EH (cell line): ENCODE results near the gene NOS3.
"Not testable (repeated sequence)": the region's sequence is repeated elsewhere in the genome, so short reads cannot be mapped to it uniquely, and the experiment has no call there.

Source experiments
- DNase-seq: peaks from one replicate; pipeline ENCODE4 v3.0.0-alpha.2; 2015; ENCODE audit warnings: low read depth

NOS3 gene

GRCh38 chr7:151000897-151001495 lies 10.2 kb downstream of the NOS3 start:
- DNase-seq: no peak

- no peak for DNase-seq
These were observed 10.7 kb downstream of the NOS3 start for GRCh38 chr7:151001546-151001945.

- no peak for DNase-seq
These were observed 12.8 kb downstream of the NOS3 start for GRCh38 chr7:151003572-151003971.

DNA sequence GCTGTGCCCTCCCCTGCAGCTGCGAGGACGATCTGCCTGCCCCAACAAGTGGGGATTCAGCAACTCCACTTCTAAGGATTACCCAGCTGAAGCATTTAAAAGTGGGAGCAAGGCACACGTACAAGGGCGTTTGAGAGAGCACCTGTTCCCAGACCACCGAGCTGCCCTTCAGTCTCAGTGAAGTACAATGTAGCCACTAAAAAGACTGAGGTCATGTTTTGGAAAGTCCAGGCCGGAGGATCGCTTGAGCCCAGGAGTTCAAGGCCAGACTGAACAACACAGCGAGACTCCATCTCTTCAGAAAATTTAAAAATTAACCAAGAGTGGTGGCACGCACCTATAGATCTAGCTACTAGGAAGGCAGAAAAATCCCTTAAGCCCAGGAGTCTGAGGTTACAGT lies 14.7 kb downstream of the NOS3 start:
- DNase-seq: no peak

DNA sequence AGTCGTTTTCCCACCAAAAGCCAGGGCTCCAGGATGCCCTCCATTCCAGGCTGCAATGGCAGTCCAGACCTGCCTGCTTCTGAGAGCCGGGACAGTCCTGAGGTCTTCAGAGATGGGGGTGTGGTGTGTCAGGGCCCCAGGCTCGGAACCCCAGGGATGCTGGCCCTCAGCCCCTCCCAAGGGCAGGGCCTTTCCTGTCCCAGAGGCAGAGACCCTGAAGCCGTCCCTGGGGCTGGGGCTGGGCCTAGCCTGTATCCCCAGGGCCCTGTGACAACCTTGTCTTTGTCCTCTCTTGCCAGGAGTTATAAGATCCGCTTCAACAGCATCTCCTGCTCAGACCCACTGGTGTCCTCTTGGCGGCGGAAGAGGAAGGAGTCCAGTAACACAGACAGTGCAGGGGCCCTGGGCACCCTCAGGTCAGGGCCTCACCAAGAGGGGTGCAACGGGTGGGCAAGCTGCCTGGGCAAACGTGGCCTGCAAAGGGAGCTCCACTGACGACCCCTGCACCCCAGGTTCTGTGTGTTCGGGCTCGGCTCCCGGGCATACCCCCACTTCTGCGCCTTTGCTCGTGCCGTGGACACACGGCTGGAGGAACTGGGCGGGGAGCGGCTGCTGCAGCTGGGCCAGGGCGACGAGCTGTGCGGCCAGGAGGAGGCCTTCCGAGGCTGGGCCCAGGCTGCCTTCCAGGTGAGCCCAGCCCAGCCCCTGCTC lies 15.9 kb downstream of the NOS3 start:
- no peak for DNase-seq

- DNase-seq: peak; percentile 15
These were observed 16.7 kb downstream of the NOS3 start for GRCh38 chr7:151007469-151007898.

- DNase-seq: no peak
These were observed 17.3 kb downstream of the NOS3 start for GRCh38 chr7:151008143-151008510.

GRCh38 chr7:151008511-151009323 lies 17.9 kb downstream of the NOS3 start:
- peak; percentile 20 for DNase-seq

DNA sequence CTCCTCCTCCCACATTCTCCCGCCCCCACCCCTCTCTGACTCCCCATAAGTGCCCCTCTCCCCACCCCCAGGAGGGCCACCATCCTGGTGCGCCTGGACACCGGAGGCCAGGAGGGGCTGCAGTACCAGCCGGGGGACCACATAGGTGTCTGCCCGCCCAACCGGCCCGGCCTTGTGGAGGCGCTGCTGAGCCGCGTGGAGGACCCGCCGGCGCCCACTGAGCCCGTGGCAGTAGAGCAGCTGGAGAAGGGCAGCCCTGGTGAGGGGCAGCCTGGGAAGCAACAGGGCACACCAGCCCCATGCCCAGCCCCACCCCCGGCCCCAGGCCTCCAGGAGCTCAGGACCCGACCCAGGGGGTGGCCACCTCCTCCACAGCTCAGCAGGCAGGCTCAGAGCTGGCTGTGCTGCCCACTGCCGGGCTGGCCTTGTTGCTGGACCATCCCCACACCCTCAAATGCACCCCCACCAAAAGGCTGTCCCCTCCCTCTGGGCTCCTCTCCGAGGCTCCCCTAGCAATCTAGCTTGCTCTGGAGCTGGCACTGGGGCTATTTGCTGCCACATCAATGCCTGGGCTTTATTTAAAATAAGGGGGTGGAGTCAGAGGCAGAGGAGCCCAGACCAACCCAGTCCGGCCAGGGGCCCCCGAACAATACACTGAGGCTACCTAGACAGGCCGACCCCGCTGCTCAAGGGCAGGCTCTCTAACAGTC lies 18.7 kb downstream of the NOS3 start:
- DNase-seq: no peak

GRCh38 chr7:151010037-151010306 lies 19.2 kb downstream of the NOS3 start:
- no peak for DNase-seq

DNA sequence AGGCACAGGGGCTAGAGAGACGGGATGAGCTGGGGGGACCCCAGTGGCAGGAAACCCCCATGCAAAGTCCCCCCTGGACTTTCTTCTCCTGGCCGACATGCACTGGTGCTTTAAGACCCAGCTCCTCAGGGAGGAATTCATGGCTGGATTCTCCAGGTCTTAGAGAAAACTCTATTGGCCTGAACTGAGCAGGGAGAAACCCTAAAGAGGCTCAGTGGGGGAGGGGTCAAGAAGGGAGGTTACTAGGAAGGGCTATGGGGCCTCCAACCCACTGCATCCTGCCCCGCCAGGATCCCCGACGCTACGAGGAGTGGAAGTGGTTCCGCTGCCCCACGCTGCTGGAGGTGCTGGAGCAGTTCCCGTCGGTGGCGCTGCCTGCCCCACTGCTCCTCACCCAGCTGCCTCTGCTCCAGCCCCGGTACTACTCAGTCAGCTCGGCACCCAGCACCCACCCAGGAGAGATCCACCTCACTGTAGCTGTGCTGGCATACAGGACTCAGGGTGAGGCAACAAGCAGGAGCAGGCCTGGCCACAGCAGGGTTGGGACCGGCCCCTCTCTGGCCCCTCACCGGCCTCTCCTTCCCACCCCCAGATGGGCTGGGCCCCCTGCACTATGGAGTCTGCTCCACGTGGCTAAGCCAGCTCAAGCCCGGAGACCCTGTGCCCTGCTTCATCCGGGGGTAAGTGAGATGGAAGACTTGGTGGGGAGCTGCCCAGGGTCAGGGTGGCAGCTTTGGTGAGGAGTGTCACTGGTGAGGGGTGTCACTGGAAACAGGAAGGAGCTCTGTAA lies 19.7 kb downstream of the NOS3 start:
- peak; percentile 58 for DNase-seq

DNA sequence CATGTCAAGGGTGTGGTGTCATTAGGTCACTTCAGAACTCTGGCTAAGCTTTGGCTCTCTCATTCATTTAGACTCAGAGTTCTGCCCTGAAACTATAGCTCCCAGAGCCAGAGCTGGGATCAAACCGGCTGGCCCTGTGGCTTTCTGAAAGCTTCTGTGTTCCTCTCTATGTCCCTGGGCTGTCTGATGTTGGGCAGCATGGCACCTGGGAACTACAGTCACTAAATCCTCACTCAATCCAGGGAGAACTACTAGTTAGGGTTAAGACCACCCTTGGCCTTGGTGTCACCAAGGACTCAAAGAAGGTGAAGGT lies 20.2 kb downstream of the NOS3 start:
- DNase-seq: no peak

DNA sequence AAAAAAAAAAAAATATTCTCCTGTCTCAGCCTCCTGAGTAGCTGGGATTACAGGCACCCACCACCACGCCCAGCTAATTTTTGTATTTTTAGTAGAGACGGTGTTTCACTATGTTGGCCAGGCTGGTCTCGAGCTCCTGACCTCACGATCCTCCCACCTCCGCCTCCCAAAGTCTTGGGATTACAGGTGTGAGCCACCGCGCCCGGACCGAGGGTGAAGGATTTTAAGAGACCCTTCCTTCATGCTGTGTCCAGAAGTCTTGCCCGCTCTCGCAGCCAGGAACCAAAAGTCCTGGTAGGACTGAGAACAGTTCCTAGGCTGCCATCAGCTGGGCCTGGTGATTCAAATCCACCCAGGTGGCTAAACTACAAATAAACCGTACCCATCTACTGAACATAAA lies 20.8 kb downstream of the NOS3 start:
- not testable (repeated sequence) for DNase-seq

- peak; percentile 33 for DNase-seq
These were observed 21.3 kb downstream of the NOS3 start for GRCh38 chr7:151012031-151012692.

- peak; percentile 50 for DNase-seq
These were observed 22.1 kb downstream of the NOS3 start for GRCh38 chr7:151012911-151013347.

- DNase-seq: no peak
These were observed 22.5 kb downstream of the NOS3 start for GRCh38 chr7:151013356-151013732.

DNA sequence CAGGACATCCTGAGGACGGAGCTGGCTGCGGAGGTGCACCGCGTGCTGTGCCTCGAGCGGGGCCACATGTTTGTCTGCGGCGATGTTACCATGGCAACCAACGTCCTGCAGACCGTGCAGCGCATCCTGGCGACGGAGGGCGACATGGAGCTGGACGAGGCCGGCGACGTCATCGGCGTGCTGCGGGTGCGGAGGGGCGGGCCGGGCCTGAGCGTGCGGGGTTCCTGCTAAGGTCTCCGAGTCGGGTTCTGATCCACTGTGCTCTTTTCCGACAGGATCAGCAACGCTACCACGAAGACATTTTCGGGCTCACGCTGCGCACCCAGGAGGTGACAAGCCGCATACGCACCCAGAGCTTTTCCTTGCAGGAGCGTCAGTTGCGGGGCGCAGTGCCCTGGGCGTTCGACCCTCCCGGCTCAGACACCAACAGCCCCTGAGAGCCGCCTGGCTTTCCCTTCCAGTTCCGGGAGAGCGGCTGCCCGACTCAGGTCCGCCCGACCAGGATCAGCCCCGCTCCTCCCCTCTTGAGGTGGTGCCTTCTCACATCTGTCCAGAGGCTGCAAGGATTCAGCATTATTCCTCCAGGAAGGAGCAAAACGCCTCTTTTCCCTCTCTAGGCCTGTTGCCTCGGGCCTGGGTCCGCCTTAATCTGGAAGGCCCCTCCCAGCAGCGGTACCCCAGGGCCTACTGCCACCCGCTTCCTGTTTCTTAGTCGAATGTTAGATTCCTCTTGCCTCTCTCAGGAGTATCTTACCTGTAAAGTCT lies 23.1 kb downstream of the NOS3 start:
- peak; percentile 82 for DNase-seq

DNA sequence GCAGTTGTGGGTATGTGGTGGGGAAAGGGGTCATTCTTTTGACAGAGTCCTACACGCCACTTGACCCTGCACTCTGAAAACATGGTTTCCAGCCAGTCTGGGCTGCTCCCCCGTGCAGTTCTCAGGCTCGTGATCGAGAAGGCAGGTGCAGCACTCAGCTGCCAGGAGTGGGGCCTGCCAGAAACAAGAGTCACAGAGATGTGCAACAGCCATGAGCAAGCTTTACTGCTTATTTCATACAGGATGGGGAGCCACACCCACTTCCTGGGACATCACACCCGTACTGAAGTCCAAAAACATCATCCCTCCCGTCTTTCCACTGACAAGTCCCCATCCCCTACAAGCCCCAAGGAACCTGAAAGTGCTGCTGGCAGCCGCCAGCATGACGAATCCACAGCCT lies 24.1 kb downstream of the NOS3 start:
- DNase-seq: no peak

DNA sequence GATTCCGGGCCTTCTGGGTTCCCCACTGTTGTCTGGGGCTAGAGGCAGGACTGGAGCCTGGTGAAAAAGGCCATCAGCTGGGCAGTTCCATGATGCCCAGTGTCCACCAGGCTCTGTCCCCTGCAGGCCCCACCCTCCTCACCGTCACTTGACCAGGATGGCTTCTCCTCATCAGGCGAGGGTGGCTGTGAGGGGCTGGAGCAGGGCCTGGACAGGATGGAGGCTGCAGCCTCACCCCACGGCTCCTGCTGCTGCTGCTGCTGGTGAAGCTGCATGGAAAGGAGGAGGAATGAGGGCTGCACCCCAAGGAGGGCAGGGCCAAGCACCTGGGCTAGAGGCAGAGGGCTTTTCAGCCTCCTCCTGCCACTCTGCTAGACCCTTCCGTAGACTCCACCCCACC lies 25.1 kb downstream of the NOS3 start:
- DNase-seq: no peak

GRCh38 chr7:151016505-151016904 lies 25.7 kb downstream of the NOS3 start:
- DNase-seq: no peak

DNA sequence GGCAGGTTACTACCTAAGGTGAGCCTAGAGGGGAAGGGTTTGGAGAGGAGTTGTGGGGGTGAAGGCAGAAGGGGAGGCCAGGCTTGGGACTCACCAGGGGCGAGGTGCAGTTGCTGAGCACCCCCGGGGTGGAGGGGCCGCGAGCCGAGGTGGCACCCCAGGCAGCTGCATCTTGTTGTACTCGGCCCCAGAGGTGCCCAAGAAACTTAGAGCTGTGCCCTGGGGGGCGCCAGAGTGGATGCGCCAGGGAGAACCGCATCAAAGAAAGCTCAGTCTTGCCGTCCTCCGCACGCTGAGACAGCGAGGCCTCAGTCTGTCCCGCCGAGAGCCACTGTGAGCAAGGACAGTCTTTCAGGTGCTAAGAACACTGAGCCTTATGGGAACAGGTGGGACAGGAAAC lies 26.1 kb downstream of the NOS3 start:
- no peak for DNase-seq
